UCSD-AML1 (cell line): Measurements from ENCODE around the gene FADS3.
A peak's percentile ranks its signal among the peaks of the same experiment; 100 is the strongest.

ENCODE experiments used
- DNase-seq: peaks from one replicate; lab custom pipeline; 2025; ENCODE audit not compliant: unreplicated experiment; lab: John Stamatoyannopoulos, UW

The FADS3 gene

DNA sequence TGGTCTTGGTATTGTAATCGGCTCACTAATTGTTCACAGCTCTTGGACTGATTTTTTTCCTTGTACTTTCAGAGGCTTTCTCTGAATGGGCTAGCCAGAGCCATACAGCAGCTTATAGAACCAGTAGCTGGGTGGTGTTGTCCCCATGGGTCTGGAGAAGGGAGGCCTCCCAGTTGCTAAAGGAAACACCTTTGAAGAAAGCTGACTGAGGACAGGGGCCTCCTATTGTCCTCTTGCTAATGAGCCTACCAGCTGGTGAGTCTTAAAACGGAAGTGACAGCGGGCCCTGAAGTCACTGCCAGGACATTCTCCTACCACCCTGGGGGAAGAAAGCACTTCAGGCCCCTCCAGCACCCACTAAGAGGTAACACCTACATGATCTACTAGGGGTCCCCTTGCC, 9.9 kb downstream of the FADS3 start:
- no peak for DNase-seq

DNA sequence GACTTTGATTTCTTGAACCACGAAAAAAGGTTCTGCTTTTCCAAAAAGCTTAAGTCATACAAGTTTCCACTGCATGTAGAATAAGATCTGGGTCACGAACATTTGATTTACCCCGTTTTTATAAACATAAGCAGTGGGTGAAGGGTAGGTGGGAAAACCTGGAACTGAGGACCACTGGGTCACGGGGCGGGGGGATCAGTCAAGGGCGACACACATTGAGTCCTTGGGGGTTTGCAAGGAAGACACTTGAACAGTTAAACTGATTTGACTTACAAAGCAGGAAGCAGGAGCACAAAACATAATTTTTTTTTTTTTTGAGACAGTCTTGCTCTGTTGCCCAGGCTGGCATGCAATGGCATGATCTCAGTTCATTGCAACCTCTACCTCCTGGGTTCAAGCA, 10.9 kb downstream of the FADS3 start:
- no peak for DNase-seq

DNA sequence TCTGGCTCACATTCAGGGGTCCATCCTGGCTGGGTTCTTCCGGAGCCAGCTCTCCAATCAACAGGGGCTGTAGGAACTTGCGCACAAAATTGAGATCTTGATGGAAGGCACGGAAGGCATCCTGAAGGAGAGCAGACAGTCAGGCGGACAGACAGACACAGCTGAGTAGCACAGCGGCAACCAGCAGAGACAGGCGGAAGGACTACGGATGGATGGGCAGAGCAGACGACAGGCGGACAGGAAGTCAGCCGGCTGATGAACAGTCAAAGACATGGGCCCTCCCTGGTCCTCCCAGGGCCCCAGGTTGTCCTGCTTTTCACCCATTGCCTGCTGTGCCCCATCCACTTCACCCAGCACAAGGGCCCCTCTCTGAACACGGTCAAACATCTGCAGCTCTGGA, 11.3 kb downstream of the FADS3 start:
- no peak for DNase-seq

DNA sequence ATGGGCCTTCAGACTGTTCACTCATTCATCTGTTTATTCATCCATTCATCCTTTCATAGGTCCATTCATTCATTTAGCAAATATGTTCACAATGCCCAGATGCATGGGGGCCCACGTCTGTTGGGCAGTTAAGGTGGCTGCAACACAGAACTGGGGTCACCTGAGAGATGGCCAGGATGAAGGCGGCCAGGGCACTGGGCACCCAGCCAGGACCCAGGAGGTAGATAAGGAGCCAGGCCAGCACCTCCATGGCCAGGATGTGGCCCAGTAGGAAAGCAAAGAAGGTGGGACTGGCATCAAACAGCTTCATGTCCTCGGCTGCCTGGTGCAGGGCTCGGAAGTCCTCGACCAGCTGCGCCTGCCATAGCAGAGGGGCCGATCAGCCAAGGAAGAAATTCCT, 12.2 kb downstream of the FADS3 start:
- DNase-seq: no peak

DNA sequence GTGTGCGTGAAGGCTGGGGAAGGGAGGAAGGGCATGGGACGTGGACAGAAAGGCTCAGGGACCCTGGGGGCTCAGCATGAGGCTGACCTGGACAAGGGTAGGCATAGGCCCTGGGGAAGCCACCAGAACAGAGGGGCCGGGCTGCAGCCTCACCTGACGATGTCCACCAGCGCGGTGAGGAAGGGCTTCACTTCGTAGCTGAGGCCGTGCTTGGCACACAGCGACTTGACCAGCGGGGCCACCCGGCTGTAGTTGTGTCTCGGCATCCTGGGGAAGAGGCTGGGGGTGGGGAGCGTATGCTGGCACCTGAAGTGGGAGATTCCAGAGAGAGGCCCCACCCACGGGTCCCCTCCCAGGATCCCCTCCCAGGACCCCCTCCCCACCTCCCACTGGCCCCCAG, 15.6 kb downstream of the FADS3 start:
- DNase-seq: no peak

DNA sequence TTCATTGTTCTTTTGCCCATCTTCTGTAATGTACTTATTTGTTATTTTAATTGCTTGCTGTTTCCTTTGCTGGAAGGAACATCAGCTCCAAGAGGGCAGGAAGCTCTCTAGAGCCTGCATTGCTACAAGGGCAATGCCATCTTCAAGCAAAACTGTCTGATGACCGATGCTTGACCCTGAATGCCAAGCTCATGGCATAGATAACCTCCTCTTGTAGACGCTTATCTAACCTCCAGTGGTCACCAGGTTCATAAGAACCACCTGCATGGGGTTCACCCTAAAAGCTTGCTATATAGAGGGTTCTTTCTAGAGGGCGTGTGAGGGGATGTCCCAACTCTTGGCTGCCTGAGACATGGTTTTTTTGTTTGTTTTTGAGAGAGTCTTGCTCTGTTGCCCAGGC, 16.5 kb downstream of the FADS3 start:
- no peak for DNase-seq

DNA sequence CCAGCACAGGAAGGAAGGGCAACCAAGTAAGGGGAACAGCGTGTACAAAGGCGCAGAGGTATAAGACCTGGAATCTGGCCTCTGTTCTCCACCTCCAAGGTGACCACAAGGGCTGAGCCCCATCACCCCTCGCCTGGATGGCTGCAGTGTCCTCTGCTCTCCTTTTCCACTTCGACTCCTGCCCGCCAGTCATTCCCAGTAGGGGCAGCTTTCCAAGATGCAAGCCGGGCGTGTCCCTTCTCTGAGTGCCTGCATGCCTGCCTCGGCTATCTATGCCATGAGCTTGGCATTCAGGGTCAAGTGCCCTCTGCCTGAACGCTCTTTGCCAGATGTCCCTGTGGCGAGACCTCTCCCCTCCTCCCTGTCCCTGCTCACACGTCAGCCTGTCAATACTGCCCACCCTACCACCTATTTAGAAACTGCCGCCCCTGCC, 17.0 kb downstream of the FADS3 start:
- no peak for DNase-seq

- no peak for DNase-seq
These were observed 17.6 kb downstream of the FADS3 start for GRCh38 chr11:61873588-61874376.

- DNase-seq: no peak
These were observed 18.3 kb downstream of the FADS3 start for GRCh38 chr11:61872935-61873565.

DNA sequence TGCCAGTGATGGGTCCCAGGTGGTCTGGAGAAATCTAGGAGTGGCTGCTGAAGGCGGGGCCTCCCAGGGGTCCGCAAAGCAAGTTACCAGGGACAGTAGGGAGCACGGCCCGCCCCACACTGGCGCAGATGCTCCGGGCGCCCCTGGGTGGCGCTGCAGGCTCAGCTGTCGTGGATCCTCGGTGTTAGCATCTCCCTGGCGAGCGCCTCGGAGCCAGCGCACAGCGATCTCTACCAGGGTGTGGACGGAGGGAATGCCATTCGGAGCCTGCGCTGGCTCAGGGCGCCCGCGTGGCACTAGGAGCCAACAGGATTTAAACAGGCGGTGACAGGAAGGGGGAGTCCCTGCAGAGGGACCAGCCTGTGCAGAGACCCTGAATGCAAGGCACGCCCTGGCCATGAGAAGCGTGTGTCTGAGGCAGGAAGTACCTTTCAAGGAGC, 20.2 kb downstream of the FADS3 start:
- peak; percentile 82 for DNase-seq

GRCh38 chr11:61870541-61871031, 20.8 kb downstream of the FADS3 start:
- DNase-seq: no peak

- peak; percentile 23 for DNase-seq
These were observed 21.5 kb downstream of the FADS3 start for GRCh38 chr11:61869708-61870451.

- DNase-seq: no peak
These were observed 22.0 kb downstream of the FADS3 start for GRCh38 chr11:61869429-61869707.

DNA sequence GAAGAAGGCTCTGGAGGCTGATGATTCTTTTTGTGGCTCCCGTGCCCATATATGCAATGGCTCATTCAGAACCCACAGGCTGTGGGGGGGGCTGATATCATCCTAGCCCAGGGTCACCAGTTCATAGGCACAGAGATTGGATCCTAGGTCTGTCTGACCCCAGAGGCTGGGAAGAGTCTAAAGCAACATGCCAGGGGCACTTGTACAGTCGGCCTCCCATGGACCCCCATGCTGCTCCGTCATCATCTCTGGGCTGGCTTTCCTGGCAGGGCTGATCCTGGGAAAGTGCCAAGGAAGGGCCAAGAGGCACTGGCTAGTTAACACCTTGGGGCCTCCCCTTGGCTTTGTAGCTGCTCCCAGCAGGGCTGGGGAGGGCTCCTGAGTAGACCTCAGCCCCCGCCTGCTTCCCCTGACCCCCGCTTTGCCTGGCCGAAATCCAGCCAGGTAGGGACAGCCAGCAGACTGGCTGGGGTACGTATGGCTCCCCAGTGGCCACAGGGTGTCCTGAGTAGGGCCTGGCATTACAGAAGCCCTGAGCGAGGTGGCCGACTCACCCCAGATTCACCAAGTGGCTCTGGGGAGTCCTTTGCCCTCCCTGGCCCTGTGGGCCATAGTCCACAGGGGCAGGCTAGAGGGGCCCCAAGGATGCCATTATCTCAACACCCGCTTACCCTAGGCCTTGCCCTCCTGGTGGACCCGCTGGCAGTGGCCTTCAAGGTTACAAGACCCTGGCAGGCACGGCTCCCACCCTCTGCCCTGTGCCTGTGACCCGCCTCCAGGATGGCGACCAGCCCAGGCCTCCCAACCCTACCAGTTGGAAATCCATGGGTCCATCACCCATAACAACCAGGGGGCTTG, 22.5 kb downstream of the FADS3 start:
- DNase-seq: no peak

DNA sequence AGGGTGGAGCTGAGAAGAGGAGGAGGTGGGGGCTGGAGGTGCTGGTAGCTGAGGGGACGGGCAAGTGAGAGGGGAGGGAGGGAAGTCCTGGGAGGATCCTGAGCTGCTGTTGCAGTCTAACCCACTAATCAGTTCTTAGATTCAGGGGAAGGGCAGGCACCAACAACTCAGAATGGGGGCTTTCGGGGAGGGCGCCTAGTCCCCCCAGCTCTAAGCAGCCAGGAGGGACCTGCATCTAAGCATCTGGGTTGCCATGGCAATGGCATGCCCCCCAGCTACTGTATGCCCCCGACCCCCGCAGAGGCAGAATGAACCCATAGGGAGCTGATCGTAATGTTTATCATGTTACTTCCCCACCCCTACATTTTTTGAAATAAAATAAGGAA, 24.4 kb downstream of the FADS3 start:
- no peak for DNase-seq

DNA sequence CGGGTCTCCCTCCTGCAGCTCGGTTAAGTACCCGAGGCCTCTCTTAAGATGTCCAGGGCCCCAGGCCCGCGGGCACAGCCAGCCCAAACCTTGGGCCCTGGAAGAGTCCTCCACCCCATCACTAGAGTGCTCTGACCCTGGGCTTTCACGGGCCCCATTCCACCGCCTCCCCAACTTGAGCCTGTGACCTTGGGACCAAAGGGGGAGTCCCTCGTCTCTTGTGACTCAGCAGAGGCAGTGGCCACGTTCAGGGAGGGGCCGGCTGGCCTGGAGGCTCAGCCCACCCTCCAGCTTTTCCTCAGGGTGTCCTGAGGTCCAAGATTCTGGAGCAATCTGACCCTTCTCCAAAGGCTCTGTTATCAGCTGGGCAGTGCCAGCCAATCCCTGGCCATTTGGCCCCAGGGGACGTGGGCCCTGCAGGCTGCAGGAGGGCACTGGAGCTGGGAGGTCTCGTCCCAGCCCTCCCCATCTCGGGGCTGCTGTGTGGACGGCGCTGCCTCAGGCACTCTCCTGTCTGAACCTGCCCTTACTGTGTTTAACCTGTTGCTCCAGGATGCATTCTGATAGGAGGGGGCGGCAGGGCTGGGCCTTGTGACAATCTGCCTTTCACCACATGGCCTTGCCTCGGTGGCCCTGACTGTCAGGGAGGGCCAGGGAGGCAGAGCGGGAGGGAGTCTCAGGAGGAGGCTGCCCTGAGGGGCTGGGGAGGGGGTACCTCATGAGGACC, 25.0 kb downstream of the FADS3 start:
- no peak for DNase-seq

DNA sequence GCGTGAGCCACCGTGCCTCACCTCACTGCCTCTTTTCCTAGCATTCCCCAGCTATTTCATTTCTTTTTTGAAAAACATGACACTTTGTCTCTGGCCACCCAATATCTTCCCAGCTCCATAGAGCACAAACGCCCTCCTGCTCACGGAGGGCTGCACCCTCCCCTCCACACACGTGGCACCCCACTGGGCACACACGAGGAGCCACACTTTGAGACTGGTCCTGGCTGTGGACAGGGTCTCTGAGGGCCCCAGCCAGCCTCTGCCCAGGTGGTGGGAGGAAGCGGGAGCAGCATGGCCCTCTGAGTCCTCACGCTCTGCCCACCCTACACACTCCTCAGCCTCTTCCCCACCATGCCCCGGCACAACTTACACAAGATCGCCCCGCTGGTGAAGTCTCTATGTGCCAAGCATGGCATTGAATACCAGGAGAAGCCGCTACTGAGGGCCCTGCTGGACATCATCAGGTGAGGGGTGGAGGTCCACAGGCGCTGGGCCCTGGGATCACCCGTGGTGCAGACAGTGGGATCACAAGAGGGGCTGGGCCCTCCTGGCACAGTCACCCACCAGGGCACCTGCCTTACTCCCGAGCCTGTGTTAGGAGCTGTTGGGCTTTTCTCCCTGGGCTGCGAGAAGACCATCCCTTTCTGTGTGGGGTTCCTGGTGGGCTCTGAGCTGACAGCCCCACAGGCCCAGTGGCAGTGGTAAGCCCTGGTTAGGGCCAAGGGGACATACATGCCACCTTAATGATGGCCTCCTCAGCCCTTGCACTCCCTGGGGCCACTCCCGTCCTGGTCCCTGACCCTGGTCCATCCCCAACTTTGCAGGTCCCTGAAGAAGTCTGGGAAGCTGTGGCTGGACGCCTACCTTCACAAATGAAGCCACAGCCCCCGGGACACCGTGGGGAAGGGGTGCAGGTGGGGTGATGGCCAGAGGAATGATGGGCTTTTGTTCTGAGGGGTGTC, 26.2 kb downstream of the FADS3 start:
- no peak for DNase-seq

GRCh38 chr11:61863548-61864081, 27.7 kb downstream of the FADS3 start:
- no peak for DNase-seq
